RKO (cell line): ENCODE data around the gene PLPP7.
"Not testable (repeated sequence)": the region's sequence is repeated elsewhere in the genome, so short reads cannot be mapped to it uniquely, and the experiment has no call there.

ENCODE experiments used
- DNase-seq: peaks from one replicate; pipeline ENCODE4 v3.0.0-alpha.2; 2016; ENCODE audit warnings: low spot score

PLPP7 gene

GRCh38 chr9:131266266-131267229, 23.0 kb upstream of the PLPP7 start:
- no peak for DNase-seq

GRCh38 chr9:131270171-131271015, 19.1 kb upstream of the PLPP7 start:
- DNase-seq, result no peak

- not testable (repeated sequence) for DNase-seq
These were observed 18.6 kb upstream of the PLPP7 start for GRCh38 chr9:131271016-131271273.

GRCh38 chr9:131271506-131271931, 18.0 kb upstream of the PLPP7 start:
- no peak for DNase-seq

- no peak for DNase-seq
These were observed 17.3 kb upstream of the PLPP7 start for GRCh38 chr9:131272212-131272611.

- DNase-seq, result no peak
These were observed 16.2 kb upstream of the PLPP7 start for GRCh38 chr9:131273146-131273855.

GRCh38 chr9:131273856-131274673, 15.5 kb upstream of the PLPP7 start:
- DNase-seq, result no peak

GRCh38 chr9:131274674-131275331, 14.7 kb upstream of the PLPP7 start:
- no peak for DNase-seq

GRCh38 chr9:131275332-131276093, 14.0 kb upstream of the PLPP7 start:
- DNase-seq, result peak; percentile 66

- DNase-seq, result no peak
These were observed 13.2 kb upstream of the PLPP7 start, which contains the start of gene FAM78A for GRCh38 chr9:131276094-131276888. Gene FAM78A, minus strand, starts transcription at chr9:131276510. Its CDS starts 331 bp downstream, at chr9:131276179.

- no peak for DNase-seq
These were observed 12.6 kb upstream of the PLPP7 start for GRCh38 chr9:131276891-131277286.

GRCh38 chr9:131277287-131277909, 12.1 kb upstream of the PLPP7 start:
- no peak for DNase-seq

GRCh38 chr9:131277910-131278701, 11.4 kb upstream of the PLPP7 start:
- DNase-seq, result peak; percentile 89

GRCh38 chr9:131278702-131279111, 10.8 kb upstream of the PLPP7 start:
- no peak for DNase-seq

- DNase-seq, result no peak
These were observed 10.2 kb upstream of the PLPP7 start for GRCh38 chr9:131279196-131279862.

GRCh38 chr9:131279863-131280570, 9.5 kb upstream of the PLPP7 start:
- no peak for DNase-seq

GRCh38 chr9:131280660-131281059, 8.9 kb upstream of the PLPP7 start:
- DNase-seq, result no peak
